GM19395 (cell line): ENCODE results near the gene DLD.
"Not testable (repeated sequence)": the region's sequence is repeated elsewhere in the genome, so short reads cannot be mapped to it uniquely, and the experiment has no call there.

Source experiments
- ATAC-seq: cut with Tn5 transposase; IDR thresholded peaks from one replicate; pipeline ENCODE4 v1.9.1; 2021; ENCODE audit warnings: mild to moderate bottlenecking, moderate library complexity; ENCODE audit not compliant: unreplicated experiment

Gene DLD

DNA sequence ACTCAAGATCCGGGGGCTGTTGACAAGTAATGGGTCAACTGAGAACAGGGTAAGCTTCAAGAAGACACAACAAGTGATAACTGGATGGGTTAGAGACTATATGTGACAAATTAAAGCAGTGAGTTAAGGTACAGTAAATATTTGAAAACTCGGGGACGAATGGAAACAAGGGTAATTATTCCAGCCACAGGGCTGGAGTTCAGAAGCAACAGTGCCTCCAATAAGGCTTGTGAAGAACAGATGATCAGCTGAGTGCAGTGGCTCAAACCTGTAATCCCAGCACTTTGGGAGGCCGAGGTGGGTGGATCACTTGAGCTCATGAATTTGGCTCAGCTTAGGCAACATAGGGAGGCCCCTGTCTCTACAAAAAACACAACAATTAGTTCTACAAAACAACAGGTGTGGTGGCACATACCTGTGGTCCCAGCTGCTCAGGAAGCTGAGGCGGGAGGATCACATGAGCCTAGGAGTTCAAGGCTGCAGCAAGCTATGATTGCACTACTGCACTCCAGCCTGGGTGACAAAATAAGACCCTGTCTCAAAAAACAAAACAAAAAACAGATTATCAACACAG is 20.5 kb upstream of the DLD start:
- no peak for ATAC-seq

DNA sequence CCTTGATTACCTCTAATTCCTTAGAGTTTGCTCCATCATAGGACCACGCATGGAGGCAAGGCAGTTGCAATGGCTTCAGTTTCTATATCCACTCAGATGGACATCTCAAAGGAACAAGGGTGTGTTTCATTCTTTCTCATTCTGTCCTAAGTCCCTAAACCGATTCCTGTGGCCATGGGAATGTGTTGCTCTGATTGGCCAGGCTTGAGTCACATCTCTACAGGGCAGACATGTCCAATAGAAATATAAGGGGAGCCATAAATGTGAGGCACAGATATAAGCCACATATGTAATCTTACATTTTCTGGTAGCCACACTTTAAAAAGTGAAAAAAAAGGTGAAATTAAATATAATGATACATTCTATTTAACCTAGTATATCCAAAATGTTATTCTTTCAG is 16.9 kb upstream of the DLD start:
- ATAC-seq: no peak

GRCh38 chr7:107874605-107875446 is 16.2 kb upstream of the DLD start:
- peak; percentile 83 for ATAC-seq

GRCh38 chr7:107876916-107877315 is 14.1 kb upstream of the DLD start:
- no peak for ATAC-seq

DNA sequence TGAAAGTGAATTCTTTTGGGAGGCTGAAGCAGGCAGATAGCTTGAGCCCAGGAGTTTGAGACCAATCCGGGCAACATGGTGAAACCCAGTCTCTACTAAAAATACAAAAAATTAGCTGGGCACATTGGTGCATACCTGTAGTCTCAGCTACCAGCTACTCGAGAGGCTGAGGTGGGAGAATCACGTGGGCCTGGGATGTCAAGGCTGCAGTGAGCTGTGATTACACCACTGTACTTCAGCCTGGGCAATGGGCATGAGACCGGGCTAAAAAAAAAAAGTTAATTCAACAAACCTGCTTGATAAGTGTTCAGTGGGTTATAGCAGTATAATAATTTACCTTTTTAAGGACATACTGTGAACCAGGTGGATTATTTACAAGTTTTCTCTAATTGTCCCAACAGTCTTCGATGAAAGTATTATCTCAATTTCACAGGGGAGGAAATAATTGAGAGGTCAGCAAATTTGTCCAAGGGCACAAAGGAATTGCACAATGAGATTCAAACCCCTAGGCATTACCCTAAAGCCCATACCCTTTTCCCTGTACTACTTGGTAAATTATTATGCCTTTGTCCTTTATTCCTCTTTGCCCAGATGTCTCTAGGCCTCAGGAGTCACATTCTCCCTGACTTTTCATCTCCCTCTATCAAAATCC is 13.1 kb upstream of the DLD start:
- no peak for ATAC-seq

DNA sequence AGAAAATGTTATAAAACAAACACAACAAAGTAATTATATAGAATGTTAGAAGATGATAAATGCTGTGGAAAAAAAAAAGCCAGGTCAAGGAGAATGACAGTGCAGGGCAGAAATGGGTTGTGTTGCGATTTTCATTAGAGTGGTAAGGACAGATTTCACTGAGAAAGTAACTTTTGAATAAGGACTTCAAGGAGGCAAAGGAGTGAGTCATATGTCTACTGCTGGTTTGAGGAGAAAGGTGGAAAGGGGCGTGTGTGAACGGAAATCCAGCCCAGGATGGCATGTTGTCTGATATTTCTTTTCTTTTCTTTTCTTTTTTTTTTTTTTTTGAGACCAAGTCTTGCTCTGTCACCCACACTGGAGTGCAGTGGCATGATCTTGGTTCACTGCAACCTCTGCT is 12.3 kb upstream of the DLD start:
- no peak for ATAC-seq

- peak; percentile 76 for ATAC-seq
These were observed 11.5 kb upstream of the DLD start for GRCh38 chr7:107879400-107880035.

GRCh38 chr7:107882766-107883165 is 8.2 kb upstream of the DLD start:
- ATAC-seq: no peak

DNA sequence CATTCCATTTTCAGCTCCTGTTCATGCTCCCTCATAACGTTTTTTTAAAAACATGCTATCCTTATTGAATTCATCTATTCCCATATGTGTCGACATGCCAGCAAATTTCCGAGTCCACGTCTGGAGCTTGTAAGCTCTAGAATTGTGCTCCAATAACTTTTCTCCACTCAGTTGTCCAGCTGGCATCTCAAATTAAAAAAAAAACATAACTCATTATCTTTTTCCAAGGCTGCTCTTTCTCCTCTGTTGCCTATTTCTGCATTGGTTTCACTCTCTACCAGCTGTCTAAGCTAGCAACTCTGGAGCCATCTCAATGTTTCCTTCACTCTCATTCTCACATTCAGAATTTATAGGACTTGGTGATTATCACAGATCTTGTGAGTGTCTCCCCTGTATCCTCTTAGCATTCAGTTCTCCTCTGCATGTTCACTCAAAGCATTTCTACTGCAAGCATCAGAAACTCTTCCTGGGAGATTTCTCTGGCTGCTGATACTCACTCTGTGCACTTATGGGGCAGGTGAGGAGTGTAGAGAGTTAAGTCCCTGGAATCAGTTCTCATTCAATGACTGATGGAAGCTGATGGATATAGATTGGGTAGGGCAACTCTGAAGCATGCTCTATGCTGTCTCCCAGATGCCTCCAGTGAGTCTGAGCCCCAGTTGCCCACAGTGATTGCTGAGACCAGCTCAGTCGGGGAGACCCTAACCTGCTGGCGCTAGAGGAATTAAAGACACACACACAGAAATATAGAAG is 6.7 kb upstream of the DLD start:
- no peak for ATAC-seq

DNA sequence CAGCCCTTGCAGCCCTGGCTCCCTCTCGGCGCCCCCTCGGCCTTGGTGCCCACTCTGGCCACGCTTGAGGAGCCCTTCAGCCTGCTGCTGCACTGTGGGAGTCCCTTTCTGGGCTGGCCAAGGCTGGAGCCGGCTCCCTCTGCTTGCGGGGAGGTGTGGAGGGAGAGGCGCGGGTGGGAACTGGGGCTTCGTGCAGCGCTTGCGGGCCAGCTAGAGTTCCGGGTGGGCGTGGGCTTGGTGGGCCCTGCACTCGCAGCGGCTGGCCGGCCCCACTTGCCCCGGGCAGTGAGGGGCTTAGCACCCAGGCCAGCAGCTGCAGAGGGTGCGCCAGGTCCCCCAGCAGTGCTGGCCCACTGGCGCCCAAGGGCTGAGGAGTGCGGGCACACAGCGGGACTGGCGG is 3.2 kb upstream of the DLD start:
- not testable (repeated sequence) for ATAC-seq

GRCh38 chr7:107889992-107890391 is 991 bp upstream of the DLD start:
- ATAC-seq: no peak

GRCh38 chr7:107890493-107890961 is 456 bp upstream of the DLD start:
- ATAC-seq: peak; percentile 11

DNA sequence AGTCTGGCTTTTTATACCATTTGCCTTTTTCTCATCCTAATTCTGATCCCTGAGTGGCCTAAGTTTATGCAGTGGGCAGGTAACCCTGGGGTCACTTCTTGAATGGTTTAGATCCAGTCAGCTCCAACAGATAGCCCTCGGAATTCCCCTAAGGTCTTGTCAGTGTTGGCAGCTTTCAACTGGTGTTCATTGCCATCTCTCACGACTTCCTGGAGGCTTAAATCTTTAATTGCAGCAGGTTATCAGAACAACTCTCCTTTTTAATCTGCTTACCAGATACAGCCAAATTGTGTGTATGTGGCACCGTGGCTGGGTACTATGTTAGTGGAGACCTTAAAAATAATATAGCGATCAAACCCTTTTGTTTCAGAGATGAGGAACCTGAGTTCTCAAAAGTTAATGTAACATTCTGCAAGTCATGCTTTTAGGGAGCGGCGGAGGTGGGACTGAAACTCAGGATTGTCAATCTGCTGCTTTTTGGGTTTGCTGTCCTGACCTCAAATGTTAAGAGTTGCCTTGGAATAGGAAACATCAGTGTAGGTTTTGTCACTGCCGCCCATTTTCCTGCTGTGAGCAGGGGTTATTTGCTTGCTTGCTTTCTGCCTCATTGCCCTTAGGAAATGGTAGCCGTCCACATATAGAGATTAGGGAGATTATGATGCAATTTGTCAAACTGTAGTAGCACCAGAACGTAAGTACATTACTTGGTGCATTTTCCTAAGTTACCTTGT is 818 bp downstream of the DLD start:
- peak; percentile 26 for ATAC-seq

GRCh38 chr7:107892367-107892741 is 1.4 kb downstream of the DLD start:
- ATAC-seq: not testable (repeated sequence)

GRCh38 chr7:107898997-107899594 is 8.1 kb downstream of the DLD start:
- ATAC-seq: no peak

DNA sequence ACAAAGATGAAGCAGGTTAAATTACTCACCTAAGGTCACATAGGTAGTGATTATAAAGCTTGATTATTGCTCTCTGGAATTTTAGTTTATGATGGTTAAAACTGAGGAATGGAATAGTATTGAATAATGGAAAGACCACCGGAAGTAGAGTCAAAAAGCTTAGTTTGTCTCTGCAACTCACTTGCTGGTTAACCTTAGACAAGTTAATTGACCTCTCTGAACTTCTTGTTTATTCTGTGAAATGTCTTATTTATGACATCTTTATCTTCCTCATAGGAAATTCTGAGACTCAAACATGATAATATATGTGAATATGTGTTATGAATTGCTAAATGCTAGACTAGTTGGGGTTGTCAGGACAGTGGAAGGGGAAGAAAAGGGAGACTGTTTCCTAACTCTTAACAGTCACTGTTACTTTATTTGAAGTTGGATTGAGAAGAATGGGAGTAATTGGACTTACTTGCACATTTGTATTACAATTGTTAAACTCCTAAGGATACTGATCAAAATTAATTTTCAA is 9.6 kb downstream of the DLD start:
- ATAC-seq: no peak

DNA sequence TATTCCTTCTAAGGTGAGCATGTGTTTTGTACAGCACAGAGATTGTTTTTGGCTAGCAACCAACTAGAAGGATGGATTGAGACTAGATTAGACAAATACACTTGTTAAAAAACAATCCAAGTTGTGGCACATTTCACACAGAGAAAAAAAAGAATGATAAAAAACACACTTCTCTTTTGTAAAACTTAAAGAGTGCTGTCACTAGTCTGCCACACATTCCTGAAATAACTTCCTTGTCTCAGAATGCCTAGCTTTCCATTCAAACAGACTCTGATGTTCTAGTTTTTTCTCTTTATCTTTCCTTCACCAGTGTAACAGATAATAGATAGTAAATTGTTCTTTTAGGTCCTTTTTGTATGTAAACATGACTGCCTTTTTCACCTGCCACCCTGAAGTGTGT is 11.4 kb downstream of the DLD start:
- no peak for ATAC-seq

DNA sequence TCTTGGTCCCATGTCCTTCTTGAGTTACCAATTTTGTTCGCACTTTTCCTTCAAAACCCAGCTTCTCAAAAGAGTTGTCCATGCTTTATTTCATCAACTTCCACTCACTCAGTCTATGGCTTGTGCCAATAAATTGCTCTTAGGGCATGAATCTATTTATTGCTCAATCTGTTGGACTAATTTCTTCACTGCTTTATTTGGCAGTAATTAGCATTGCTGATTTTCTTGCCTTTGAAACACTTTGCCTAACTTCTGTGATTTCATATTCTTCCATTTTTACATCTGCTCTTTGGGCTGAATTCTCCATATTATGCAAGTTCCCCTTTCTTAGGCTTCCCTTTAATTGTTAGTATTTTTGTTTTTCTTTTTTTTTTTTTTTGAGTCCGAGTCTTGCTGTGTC is 16.8 kb downstream of the DLD start:
- ATAC-seq: no peak

- no peak for ATAC-seq
These were observed 18.5 kb downstream of the DLD start for GRCh38 chr7:107909445-107909844.

- no peak for ATAC-seq
These were observed 21.0 kb downstream of the DLD start for GRCh38 chr7:107911981-107912380.
